GM19239 (cell line): ENCODE results near the gene SGO1.

Experiments used
- DNase-seq: peaks from one replicate; pipeline ENCODE4 v3.0.0; 2011; ENCODE audit warnings: low spot score; ENCODE audit not compliant: insufficient read length
- FAIRE-seq: peaks from 2 replicates; lab custom pipeline; 2011; peaks lifted over from hg19 to GRCh38; lab: Jason Lieb, UNC

The SGO1 gene

DNA sequence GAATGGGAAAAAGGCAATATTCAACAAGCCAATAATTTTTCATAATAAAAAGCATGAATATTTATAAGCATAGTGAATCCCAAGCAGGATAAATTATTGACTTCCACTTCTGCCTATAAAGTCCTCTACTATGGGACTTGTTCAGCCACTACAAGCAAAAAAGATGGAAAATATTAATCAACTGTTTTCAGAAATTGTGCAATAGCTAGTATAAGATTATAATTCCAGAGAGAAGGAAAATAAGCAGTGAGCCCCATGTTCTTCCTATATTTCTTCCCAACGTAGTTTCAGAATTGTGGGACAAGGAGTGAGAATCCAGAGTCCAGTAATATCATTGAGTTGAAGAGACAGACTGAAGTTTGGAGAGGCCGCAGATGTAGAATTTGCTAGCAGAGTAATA lies 24.3 kb downstream of the SGO1 start:
- DNase-seq (no peak), FAIRE-seq (no peak)

DNA sequence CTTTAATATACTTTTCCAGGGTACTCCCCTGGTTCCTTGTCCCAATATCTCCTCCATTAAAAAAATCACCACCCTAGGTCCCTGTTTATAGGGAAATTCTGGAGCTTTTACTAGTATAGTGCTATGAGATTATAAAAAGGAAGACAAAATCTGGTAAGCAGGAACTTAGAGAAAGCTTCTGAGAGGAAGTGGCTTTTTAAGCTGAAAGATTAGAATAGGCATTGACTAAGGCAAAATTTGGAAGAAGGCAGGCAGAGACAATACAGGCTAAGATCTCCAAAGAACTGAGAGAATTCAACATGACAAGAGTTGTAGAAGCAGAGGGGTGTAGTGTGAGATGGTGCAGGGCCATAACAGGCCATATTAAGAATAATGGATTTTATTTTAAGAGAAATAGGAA lies 25.8 kb downstream of the SGO1 start:
- FAIRE-seq (no peak), DNase-seq (no peak)

DNA sequence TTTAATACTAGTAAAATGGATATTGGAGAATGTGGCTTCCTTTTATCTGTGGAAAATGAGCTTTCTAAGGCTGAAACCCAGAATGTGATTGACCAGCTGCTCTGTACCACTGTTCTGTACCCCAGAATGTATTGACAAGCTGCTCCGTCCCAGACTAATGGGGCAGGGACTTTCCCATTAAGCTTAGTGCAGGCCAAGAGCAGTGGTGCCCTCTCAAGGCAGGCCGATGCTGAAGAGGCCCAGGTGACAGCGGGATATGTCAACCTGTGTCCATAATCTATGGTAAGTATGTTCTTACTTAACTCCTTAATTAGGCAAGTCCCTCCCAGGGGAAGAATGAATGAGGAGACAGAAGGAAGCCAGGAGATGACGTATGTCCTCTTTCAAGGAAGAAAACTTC lies 31.1 kb downstream of the SGO1 start:
- DNase-seq, result no peak
- no peak for FAIRE-seq

DNA sequence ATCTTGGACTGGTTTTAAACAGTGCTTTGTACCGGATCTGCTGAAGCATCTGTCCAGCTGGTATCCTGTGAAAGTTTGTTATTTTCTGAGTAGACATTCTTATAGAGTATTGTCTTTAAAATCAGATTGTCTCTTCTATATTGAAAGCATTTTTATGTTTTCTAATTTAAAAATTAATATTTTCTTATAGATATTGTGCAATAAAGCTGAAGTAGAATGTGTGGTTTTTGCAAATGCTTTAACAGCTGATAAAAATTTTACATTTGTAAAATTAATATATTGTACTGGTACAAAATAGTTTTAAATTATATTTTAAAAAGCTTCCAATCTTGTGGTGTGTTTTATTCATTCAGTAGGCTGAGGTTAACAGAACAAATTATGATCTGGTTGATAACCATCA lies 31.9 kb downstream of the SGO1 start:
- DNase-seq, result no peak

DNA sequence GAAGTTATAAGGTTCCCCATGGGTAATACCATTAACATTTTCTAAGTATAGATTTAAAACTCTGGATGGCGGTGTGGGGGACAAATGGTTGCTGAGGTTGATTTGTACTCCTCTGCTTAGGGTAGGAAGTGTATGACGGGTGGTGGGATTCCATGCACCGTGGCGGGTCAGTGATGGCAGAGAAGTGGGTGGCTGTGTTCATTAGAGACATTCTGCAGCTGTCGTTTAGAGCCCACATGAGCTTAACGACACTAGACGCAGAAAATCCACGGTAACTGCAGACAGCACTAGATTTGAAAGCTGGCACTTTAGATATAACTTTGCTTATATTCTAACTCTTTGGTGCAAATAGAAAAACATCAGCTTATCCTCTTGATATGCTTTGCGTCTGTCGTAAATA lies 37.5 kb downstream of the SGO1 start:
- no peak for FAIRE-seq
- no peak for DNase-seq

More for the DNA sequence above, 31.9 kb downstream of the SGO1 start:
- no peak for FAIRE-seq

DNA sequence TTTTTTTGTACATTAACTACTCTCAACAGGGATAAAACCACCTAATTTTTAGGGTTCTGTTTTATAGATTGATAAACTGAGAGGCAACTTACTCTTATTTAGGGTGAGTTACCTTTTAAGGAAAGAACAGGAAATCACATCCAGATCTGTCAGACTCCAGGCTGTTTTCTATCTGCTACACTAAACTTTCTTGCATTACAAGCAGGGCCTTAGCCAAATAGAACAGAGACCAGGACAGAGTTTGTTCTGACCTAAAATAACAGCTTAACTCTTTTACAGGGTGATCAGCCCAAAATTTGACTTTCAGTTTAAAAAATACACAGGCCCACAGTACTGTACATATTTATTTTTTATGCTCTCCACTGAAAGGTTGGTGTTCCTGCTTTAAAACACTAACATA lies 38.6 kb downstream of the SGO1 start:
- FAIRE-seq, result no peak
- no peak for DNase-seq

DNA sequence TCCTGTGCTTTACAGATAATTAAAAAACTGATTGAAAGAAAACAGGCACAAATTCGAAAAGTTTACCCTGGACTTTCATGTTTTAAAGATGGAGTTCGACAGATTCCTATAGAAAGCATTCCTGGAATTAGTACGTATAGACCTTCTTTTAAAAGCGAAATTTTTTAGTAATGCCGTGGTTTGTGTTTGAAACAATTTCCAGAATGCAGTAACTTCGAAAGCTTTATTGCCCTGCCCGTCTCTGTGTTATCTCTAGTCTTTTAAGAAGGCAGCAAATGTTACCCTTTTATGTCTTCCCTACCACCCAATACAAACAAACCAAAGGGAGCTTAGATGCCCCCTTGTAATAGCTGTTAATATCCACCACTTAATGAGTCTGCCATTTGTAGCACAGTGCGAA lies 39.7 kb downstream of the SGO1 start:
- FAIRE-seq (no peak), DNase-seq (no peak)

DNA sequence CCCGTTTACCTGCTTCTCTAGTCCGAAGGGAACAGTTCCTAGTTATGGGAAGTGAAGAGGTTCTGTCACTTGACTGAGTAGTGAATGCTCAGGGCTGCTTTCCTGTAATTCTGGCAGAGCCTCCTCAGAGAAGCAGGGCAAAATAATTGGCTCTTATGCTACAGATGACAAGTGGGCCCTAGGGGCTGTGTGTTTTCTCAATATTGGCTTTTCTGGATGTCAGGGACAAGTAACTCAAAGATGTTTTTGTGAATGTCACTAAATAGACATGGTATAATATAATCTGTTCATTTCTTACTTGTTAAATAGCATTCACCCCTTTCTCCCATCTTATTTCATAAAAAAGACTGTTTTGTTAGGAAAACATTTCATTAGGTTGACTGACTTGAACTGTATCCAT lies 40.1 kb downstream of the SGO1 start:
- FAIRE-seq, result no peak

DNA sequence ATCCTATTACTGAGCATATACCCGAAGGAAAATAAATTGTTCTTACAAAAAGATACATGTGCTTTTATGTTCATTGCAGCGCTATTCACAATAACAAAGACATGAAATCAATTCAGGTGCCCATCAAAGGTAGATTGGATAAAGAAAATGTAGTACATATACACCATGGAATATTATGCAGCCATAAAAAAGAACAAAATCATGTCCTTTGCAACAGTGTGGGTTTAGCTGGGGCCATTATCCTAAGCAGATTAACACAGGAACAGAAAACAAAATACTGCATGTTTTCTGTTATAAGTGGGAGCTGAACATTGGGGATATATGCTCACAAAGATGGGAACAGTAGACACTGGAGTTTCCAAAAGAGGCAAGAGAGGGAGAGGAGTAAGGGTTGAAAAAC lies 42.5 kb downstream of the SGO1 start:
- no peak for DNase-seq
- no peak for FAIRE-seq

More for the DNA sequence above, 40.1 kb downstream of the SGO1 start:
- no peak for DNase-seq

DNA sequence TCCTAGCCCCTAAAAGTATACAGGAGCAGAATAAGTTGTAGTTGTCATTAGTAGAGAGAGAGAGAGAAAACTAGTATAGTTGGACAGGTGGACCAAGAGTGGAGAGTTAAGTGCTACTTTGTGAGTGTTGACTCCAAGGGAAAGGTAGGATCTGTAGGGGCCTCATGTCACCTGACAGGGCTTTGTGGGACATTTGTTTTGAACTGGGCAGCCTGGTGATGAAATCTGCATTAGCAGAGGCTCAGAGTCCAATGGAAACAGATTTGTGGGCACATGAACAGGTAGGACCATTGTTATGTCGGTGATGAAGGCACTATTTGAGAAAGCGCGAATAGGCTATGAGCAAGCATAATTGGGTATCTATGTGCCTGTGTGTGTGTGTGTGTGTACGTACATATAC lies 43.5 kb downstream of the SGO1 start:
- FAIRE-seq, result no peak
- no peak for DNase-seq

DNA sequence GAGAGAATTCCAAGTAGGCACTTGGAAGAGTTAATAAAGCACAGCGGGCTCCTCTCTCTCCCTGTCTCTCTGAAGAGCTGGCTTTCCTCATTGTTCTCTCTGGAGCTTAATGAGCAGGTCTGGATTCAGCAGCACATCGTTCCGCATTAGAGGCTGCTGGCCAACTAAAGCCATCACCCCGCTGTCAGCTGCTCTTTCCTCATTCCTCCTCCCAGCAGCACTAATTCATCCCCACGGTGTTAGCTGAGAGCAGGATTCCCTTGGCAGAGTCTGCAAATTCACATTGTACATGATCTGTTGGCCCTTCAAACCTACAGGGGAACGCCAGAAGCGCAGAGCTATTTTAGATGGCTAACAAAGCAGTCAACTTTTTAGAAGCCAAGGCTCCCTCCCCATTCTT lies 44.2 kb downstream of the SGO1 start:
- no peak for DNase-seq
- no peak for FAIRE-seq

DNA sequence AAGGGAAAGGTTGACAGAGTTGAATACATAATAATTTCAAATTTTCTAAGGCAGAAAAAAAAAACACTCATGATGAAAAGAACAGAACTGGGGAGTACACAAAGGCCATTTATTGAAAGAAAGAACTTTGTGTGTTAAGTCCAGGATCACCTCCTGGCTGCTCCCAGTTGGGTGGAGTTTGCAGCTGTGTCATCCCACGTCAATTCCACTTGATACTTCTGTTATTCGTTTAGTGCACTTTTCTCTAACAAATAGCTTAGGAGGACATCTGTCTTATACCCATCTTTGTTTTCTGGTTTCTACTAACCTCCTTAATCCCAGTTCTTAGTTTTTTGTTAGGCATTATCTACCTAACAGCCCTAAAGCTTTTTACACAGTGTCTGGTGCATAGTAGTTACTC lies 44.7 kb downstream of the SGO1 start:
- FAIRE-seq (no peak), DNase-seq (no peak)

DNA sequence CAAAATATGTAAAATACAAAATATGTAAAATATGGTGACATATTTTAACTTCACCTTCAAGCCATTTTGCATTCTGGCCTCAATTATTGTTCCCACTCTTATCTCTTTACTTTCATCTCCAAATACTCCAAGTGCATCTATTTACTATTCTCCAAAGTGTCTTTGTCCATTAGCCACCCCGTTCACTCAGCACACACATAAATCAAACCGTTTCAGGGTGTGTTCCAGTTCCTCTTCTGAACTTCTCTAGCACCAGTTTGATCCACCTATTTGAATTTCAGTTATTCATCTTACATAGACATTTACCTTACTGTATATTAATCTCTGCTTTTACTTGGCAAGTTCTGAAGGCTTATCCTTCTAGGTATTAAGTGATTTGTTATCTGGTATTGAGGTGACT lies 45.1 kb downstream of the SGO1 start:
- DNase-seq (no peak), FAIRE-seq (no peak)

DNA sequence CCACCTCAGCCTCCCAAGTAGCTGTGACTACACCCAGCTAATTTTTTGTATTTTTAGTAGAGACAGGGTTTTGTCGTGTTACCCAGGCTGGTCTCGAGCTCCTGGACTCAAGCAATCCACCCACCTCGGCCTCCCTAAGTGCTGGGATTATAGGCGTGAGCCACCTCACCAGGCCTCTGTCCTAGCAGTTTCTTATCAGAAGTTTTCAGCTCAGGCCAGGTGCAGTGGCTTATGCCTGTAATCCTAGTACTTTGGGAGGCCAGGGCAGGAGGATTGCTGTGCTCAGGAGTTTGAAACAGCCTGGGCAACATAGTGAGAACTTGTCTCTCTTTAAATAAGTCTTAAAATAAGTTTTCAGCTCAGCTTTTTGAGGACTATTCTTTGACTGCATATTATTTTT lies 48.4 kb downstream of the SGO1 start:
- FAIRE-seq, result no peak

DNA sequence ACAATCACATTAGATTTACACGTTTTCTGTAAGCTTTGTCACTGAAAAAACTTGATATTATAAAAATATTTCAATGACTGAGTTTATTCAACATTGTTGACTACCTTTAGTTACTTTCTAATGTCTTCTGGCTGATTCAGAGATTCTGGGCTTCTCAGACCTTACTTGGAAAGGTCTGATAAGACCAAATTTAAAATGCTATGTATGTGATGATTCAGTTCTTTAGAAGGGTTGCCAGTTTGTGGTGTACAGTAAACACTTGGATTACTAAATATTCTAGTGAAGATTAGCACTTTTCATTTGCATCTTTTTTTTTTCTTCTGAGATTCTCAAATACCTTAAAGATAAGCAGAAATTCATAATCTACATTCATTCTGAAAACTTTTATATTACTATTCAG lies 49.8 kb downstream of the SGO1 start:
- no peak for DNase-seq
- FAIRE-seq, result no peak

More for the DNA sequence above, 48.4 kb downstream of the SGO1 start:
- no peak for DNase-seq

DNA sequence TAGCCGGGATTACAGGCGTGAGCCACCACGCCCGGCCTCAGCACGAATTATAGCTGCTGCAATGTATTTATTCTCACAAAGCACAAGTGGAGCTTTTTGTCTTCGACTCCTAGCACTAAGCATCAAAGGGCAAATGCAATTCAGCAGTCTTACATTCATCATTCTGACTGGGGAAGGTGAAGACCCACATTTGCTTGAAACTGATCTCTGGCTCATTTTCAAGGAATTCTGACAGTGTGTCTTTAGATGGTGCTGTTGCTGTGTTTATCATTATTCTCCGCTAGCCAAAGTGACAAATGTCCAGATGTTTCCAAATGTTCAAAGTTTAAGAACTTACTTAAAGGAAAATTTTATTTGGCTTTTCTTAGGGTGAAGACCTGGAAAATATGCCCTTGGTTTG lies 55.9 kb downstream of the SGO1 start:
- DNase-seq, result no peak

DNA sequence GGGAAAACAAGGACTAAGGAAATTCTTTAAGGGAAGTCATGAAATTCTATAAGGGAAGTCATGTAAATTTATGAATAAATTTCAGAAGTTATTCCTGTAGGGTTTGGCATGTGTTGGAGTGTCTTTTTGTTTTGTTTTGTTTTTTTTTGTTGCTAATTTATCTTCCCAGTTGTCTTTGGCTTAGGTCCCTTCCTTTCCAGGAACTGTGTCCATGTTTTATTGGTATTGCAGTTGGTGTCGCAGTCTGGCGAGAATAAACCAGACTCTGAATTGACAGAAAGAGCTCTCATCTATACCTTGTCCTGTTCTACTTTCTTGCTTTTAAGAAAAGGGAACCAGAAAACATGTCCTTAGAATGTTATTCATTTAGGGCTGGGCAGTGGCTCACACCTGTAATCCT lies 57.6 kb downstream of the SGO1 start:
- no peak for DNase-seq
- FAIRE-seq, result no peak

More for the DNA sequence above, 55.9 kb downstream of the SGO1 start:
- FAIRE-seq, result no peak

DNA sequence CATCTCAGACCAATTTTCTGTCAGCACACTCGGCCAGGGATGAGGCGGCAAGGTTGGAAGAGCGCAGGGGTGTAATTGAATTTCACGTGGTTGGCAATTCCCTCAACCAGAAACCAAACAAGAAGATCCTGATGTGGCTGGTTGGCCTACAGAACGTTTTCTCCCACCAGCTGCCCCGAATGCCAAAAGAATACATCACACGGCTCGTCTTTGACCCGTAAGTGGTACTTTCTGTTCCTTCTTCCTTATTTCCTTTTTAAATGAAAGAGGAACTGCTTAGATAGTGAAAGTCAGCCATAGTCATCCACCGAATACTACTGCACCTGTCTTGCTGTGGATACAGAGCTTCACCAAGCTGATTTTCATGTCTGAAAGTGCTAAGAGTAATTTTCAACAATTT lies 60.1 kb downstream of the SGO1 start:
- peak; percentile 97 for FAIRE-seq
- peak; percentile 49 for DNase-seq

DNA sequence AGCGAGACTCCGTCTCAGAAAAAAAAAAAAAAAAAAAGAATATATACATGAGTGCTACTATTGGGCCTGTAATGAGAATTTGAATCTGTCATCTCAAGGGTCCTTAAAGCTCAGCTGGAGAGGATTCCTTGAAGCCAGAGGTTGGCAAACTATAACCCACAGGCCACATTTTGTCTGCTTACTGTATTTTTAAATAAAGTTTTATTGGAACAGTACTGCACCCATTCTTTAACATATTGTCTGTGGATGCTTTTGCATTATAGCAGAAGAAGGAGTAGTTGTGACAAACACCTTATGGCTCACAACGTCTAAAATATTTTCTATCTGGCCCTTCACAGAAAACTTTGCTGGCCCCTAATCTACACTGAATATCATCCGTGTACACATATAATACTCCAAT lies 60.7 kb downstream of the SGO1 start:
- DNase-seq (no peak), FAIRE-seq (no peak)

DNA sequence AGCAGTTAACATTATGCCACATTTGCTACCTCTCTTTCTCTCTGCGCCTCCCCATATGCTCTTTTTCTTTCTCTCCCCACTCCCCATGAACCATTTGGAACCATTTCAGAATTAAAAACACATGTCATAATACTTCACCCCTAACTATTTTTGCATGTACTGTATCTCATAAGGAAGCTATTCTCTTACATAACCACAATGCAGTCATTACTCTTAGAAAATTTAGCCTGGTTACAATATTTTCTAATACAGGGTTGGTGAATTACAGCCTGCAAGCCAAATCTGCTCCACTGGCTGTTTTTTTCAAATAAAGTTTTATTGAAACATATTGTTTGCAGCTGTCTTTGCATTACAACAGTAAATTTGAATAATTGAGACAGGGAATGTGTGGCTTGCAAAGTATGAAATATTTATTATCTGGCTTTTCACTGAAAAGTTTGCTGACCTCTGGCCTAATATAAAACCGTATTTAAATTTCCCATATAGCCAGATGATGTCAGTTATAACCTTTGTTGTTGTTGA lies 62.8 kb downstream of the SGO1 start:
- no peak for DNase-seq
- no peak for FAIRE-seq

DNA sequence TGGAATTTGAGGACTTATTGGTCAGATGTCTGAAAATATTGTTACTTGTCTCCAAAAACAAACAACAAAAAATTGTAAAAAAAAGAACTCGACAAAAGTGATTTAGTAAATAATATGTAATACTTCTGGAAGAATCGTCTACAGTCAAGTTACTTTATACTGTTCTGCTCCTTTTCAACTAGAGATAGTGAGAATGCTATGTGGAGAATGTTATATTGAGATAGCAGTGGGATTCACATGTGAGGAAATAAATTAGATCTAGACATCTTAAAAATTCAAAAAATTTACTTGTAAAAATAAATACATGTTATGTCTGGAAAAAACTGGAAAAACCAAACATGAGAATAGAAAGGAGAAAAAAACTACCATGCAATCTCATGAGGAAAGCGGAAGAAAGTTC lies 64.9 kb downstream of the SGO1 start:
- no peak for FAIRE-seq
- no peak for DNase-seq
